HG03135 (cell line): ENCODE data around the gene APPL2.

ENCODE experiments used
- ATAC-seq: cut with Tn5 transposase; IDR thresholded peaks from one replicate; pipeline ENCODE4 v1.9.1; 2021; ENCODE audit warnings: mild to moderate bottlenecking, moderate library complexity; ENCODE audit not compliant: unreplicated experiment

Gene APPL2

DNA sequence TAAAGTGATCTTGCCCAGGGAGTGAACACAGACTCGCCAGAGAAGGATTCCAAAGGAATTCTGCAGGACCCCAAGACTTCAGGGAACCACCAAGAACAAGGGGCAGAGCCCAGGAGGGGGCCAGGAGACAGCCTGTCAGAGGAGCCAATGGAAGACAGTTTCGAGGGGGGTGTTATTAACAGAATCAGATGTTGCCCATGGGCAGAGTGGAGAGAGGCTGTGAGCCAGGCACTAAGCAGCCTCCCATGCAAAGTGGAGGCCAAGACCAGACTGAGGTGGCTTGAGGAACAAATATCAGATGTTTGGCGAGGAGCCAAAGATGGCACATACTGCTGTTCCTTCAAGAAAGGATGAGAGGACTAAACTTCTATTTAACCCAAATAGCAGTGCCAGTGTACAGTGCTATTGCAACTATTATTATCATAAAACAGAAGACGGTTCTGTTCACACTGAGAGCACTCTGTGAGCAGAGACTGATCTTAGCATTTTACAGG, 12.6 kb downstream of the APPL2 start:
- ATAC-seq: no peak

DNA sequence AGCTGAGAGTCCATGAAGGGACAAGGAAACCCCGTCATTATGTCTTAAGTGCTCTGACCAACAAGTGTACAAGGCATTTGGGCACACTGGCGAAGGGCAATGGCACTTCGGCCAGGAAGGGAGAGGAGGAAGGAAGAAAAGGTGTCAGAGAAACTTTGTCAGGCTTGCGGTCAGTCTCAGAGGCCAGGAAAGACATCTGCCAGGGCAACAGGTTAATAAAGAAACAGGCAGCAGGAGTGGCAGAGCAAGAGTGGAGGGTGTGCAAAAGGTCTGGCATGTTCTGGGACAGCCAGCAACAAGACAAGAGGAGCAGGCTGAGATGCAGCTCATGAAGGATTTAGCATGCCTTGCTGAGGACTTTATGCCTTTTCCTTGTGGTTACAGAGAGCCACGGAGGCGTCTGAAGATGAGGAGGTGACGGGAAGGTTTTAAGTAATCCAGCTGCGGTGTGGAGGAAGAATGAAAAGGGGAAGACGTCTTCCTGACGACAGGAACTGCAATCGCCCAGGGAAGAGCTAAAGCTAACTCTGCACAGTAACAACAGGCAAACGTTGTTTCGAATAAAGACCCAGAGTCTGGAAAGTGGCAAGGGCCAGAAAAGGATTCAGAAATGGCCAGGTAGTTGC, 13.1 kb downstream of the APPL2 start:
- ATAC-seq: no peak

DNA sequence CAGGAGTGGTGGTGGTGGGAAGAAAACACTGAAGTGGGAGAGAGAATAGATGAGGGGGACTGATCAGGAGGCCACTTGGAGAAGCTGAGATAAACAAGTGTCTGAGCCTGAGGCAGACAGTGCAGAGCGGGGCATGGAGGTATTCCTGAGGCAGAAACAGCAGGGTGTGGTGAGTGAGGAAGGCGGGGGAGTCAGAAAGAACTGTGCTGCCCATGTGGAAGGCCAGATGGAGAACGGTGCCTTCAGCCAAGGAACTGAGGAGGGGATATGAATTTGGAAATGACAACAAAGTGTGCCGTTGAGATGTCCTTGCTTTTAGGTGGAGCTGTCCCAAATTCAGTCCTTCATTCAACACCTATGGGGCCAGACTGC, 13.7 kb downstream of the APPL2 start:
- ATAC-seq: no peak

DNA sequence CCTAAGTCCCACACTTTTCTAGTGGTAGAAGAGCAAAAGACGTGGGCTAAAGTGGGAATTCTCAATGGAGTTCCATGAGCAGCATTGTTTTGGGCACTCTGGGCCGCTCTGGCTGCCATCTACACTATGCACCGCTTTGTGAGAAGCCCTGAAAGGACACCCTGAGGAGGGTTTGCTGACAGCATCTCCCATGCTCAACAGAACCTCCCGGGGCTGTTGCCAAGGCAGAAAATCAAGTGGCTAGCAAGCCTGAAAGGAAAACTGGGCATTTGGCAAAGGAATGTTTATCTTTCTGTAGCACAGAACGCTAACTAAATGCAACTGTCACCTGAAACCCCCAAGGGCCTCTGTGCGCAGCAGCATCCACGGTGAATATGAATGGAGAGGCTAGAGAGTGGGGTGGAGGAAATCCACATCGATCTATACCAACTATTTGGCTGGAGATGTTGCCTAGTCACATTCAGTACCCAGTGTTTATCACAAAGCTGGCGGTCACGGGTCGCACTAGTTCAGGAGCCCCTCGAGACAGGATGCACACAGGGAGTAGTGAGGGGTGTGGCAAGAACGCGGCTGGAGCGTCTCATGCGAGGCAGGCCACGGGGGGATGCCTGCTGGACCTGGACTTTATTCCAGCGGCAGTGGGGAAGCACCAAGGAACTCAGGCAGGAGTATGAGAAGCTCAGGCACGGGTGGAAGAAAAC, 14.2 kb downstream of the APPL2 start:
- ATAC-seq: no peak

DNA sequence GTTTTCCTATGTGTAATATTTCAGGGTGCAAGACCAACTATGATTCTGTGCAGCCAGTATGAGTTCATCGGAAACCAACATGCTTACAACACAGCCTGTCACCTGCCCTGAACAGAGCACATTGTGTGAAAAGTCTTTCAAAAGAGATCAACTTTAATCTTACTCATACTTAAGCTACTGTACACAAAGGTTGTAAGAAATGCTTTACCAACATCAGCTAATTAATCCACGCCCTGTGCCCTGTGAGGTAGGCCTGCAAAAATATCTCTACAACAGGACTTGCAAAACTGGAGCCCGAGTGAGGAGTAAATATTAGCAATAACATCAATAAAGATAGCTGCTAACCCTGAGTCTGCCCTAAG, 15.1 kb downstream of the APPL2 start:
- no peak for ATAC-seq

DNA sequence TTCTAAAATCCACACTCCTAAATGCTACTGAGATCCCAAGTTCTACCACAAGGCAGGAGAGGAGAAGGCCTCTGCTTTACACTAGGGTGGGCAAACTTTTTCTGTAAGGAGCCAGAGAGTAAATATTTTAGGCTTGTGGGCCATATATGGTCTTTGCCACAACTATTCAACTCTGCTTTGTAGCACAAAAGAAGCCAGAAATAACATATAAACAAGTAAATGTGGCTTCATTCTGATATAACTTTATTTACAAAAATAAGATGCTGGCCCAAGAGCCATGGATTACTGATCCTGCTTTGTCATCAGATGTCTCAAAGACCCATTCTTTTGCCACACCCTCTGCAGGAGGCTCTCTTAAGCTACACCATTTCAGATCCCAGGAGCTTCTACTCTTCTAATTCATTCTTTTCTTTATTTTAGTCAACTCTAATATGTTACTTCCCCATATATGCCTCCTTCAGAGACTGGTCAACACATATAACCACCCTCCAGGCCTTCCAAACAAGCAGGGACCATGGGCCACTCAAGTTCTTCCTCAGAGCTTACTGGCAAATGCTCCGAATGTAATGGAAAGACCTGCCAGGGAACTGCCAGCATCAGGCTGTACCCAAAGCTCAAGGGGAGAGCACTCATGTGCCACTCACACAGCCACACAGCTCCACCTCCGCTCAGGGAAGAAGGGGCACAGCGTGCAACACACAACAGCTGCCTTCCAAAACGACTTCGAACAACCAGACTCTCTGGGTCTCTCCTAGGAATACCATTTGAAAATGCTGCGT, 15.6 kb downstream of the APPL2 start:
- no peak for ATAC-seq

DNA sequence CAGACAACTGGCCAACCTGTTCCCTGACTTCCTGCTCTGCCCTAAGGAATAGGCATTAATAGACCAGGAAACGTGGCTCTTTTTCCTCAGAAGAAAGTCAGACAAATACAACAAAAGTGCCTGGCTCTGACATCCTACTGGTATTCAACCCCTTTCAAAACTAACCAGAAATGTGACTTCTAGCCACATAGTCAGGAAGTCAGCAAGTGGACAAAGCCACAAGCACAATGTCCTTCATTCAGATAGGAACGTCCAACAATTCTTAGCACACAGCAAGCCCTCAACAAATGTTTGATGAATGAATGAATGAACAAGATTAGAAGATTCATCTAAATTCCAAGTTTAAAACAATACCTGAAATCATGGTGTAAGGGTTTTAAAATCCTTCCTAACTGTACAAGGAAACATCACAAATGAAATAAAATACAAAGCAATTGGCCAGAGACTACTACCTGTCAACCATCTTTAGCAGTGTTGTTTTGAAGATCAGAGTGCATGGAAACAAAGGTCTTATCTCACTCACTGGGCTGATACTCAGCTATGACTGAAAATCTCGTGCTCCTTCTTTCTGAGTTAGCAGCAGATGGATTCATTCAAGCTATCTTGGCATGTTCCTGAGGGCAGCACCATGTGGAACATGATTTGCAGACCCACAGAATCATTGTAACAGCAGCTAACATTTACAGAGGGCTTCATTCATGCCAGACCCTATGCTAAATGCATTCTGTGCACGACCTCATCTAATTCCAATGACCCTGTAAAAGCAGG, 16.5 kb downstream of the APPL2 start:
- no peak for ATAC-seq

DNA sequence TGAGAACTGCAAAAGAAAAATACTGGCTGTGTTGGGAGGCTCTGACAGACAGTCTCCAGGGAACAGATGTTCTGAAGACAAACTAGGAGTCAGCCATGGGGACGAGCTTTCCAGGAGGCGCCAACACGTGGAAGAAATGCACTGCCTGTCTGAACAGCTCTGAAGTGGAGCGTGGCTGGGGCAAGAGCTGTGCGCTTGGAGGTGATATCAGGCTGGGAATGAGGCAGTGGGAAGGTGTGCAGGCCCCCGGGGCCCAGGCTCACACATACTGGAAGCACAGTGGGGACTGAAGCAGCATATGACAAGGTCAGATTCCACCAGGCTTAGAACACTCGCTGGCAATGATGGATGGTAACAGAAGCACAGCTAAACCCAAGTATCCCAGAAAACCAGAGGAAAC, 17.5 kb downstream of the APPL2 start:
- ATAC-seq: no peak

DNA sequence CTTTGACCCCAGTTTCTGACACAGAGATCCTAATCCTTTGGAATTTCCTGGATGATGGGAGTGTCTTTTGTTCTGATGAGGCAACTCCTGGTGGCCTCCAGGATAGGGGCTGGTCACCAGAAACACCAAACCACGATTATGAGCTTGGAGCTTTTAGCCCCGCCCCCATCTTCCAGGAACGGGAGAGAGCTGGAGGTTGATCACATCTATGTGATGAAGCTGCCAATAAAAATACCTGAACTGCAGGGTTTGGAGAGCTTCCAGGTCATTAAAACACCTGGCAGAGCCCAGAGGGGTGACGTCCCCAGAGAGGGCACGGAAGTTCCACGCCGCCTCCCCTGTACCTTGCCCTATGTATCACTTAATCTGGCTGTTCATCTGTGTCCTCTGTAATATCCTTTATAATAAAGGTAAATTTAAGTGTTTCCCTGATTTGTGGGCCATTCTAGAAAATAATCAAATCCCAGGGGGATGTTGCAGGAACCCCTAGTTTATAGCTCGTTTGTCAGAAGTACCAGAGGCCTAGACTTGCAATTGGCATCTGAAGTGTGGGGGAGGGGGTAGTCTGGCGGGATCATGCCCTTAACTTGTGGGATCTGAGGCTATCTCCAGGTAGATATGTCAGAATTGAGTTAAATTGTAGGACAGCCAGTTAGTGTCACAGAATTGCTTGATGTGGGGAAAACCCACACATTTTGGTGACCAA, 21.2 kb downstream of the APPL2 start:
- no peak for ATAC-seq

DNA sequence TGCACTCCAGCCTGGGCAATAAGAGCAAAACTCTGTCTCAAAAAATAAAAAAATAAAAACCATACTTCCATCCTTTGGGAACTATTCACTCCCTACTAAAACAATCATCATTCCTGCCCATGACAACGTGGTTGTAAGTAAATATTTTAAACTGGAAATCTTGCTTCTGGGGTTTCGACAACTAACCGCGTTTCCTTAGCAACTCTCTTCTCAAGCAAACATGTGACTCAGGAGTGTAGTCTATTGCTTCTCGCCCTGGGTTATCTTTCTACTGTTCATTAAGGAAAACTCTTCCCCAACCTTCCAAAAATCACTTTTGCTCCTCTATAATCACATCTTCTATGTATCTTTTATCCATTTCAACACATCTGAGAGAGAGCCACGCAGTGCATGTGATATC, 21.8 kb downstream of the APPL2 start:
- ATAC-seq: no peak

DNA sequence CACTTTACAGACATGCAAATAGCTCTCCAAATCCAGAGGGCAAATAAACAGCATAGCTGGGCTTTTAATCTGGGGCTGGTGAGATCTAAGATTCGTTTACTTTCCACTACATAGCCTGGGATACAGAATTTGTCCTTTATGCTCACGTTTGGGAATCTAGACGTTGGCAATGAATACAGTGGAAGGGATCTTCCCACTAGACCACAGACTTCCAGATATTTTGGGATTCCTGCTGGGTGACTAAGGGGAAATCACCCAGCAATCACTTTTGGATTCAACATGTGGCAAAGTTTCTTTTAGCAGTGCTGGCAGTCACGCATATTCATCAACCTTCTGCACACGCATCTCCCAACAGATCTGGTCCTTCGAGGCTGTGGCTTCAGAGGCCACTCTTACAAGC, 23.5 kb downstream of the APPL2 start:
- no peak for ATAC-seq

DNA sequence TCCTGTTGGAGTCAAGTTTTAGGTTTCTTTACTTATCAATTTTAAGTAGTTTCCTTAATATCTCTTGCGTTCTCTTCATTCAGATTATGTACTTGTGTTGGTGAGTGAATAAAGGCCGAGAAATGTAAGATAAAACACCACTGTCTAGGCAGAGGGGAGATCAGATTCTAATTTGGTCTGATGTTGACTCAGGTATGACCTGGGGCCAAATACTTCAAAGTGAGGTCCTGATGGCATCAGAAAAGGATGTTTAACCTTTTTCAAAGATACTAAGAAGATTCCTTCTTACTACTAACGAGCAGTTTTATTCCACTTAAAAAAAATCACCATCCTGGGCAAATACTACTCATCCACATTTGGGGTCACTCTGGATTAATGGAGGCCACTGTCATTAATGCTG, 26.9 kb downstream of the APPL2 start:
- ATAC-seq: no peak

DNA sequence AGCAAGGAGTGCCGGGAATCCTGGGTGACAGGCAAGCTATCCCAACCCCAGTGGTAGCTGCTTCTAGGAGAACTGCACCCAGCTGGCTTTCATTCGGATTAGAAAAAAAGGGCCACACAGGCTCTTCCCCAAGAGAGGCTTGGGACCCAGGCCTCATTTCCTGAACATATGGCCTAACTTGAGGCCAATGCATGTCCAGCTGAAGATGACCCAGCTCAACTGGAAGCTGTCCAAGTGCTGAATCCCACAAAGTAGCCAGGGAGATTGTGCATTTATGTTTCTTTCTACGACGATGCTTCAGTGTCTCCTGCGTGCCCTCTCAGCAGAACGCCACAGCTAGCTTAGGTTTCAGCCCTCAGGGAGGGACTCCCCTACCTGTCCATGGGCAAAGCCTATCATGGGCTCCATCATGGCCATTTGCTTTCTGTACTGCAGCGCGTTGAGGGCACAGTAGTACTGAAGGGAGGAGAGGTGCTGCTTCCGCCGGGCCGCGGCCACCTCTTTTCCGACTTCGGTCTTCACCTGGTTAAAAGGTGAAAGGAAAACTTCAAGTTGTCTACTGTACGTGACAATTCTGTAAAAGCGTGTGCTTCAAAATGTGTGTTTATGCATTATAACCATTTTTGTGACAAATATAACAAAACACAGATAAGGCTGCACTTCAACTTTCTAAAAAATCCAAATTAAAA, 29.1 kb downstream of the APPL2 start:
- no peak for ATAC-seq

DNA sequence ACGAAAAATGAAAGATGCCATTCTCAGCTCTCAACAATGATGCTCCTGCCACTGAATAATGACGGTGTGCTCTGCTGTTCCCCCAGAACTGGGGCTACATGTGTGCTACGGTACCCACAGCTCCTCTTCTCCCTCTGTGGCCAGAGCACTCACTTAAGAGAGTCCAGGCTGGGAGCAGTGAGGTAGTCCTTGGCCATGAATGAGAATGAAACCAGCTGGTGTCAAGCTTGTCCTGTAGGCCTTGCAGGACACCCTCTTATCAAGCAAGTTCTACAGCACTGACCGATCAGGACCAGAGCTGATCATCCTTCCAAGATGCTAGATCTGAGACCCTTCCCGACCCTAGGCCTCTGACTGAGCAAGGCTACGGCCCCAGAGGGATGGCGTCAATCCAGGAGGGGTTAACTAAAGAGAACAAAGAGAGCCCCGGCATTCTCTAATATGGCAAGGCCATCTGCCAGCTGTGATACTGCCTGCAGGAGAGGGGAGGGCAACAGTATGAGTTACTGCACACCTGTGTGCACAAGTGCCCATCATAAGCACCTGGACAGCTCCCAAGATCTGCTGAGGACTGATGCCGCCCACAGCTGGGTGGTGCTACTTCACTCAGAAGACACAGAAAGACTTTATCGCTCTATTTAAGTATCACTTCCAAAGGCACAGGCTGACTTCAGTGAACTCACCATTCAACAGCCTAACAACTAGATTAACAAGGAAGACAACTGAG, 30.5 kb downstream of the APPL2 start:
- ATAC-seq: no peak

DNA sequence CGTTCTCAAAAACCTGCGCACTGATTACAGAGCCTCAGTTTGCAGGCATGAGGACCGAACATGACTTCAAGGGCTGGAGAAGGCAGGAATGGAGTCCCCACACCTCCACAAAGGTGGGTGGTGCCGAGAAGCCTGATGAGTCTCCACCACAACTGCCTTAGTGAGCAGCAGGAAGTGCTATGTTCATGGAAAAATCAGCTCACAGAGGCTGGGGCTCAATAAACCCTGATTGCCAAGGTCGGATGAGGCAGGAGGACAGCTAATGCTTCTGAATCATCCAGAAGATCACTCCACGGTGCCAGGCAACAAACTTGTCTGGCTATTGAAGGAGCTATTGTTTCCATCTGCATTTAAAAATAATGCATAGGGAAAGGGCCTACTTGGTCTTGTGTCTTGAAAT, 31.1 kb downstream of the APPL2 start:
- ATAC-seq: no peak

DNA sequence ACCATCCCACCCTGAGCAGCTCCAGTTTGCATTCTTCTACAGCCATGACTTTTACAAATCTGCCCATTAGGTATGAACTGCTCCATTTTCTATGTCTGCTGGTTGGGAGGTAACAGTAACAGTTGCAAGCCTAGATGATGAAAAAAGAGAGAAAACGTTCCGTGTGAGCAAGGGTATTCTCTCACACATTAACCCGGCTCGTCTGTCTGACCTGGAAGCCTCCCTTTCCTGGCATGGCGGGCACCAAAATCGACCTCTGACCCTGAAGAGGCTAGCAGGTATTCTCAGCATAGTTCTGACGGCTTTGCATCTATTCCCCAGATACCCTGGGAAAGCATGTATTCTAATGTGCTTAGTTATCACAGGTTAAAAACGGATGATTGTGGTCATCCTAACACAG, 31.8 kb downstream of the APPL2 start:
- ATAC-seq: no peak

DNA sequence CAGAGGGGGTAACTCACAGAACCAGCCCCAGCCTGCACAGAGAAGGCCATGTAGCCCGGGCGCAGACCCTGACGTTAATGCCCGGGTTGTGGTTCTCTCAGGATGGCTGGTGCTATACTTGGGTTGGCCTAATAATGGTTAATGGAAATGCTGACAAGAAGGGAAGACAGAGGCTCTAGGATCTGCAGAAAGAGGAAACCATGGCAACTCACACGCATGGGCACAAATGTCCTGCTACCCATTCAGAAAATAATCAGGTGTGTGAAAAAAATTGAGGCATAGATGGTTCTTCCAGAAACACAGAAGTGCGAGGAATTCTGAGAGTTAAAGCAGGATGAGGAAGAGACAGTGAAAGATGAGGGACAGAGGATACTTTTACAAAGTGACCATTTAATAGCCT, 33.8 kb downstream of the APPL2 start:
- ATAC-seq: no peak

DNA sequence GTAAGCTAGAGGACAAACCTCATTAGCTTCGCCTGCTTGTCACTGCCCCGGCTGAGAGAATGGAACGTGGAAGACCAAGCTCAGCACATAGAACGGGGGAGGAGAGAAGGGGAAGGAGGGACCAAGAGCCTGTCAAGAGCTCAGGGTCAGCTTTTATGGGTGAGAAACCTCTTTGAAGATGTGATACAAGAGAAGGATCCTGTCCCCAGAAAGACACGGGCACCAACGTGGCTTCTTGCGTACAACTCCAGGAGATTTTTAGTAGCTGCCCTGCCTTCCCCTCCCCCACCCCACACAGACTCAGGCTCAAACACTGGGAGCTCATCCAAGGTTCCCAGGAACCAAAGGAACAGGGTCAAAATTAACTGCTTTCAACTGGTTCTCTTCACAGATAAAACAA, 34.7 kb downstream of the APPL2 start:
- no peak for ATAC-seq

DNA sequence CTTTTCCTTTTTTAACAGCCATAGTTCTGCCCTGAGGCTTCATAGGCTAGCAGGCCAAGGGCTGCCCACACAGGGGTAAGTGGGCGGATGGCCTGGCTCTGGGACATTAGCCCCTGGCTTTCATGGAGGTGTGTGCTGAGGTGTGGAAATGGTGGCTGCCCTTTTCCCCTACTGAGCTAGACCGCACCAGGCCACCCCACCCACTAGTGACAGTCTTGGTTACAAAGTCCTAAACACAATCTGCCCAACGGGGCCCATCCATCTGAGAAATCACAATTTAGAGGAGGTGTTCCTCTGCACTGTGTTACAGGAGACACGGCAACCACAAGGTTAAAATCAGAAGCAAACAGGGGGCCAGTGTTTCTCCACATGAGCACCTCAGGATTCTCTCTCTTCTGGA, 35.6 kb downstream of the APPL2 start:
- ATAC-seq: no peak

DNA sequence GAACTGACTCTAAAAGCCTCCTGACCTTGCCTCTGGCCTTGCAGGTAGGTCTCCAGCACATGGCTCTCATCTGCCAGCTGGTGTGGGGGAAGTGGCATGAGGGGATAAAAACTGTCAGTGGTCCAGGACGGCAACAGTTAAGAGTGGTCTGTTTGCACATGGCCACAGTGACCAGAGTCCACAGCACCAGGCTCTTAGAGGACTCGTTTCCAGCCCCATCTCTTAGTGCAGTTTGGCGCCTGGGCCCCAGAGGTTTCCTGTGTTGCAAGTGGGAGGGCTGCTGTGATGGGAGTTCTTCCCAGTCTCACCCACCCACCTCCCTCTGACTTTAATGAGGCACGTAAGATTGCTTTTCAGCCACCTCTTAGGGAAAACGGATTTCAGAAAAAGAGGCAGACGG, 37.0 kb downstream of the APPL2 start:
- no peak for ATAC-seq
